ENCODE data around the gene LASP1NB.
"Not testable (repeated sequence)": the region's sequence is repeated elsewhere in the genome, so short reads cannot be mapped to it uniquely, and the experiment has no call there.

The LASP1NB gene

DNA sequence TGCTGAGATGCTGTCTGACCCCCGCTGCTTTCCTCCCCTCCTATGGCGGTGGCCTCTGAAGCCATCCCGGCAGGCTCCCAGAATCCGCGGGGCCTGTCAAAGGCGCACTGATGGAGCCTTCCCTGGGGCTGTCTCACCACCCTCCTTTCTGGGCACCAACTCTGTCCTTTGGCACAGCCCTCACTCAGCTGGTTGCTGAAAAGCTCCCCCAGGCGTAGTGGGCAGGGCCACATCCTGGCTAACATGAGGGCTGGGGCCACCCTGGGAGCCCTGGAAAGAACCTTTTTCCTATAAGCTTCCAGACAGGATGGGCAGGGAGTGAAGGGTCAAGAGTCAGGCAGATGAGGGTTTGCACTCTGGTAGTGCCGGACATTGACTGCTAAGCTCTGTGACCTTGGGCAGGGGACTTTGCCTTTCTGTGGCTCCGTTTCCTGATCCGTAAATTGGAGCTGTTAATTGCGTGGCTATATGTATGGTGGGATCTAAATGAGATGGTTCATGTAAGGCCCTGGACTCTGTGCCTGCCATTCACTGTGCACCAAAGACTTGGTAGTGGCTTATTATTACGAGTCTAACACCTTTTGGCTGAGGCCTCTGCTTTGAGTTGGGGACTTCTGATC is 27.6 kb upstream of the LASP1NB start:
- DNase-seq, result no peak

DNA sequence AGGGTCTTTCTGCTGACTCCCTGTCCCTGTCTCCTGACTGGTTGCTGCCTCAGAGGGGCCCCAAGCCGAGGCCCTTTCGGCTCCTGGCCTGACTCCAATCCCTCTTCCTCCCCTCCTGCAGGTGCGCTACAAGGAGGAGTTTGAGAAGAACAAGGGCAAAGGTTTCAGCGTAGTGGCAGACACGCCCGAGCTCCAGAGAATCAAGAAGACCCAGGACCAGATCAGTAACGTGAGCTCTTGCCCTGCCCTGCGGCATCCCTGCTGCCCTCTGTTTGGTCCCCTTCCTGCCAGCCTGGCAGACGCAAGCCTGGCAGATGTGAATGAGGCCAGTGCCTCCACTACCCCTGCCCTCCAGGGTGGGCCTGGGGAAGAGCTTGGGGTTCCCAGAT is 27.1 kb upstream of the LASP1NB start:
- DNase-seq, result no peak

DNA sequence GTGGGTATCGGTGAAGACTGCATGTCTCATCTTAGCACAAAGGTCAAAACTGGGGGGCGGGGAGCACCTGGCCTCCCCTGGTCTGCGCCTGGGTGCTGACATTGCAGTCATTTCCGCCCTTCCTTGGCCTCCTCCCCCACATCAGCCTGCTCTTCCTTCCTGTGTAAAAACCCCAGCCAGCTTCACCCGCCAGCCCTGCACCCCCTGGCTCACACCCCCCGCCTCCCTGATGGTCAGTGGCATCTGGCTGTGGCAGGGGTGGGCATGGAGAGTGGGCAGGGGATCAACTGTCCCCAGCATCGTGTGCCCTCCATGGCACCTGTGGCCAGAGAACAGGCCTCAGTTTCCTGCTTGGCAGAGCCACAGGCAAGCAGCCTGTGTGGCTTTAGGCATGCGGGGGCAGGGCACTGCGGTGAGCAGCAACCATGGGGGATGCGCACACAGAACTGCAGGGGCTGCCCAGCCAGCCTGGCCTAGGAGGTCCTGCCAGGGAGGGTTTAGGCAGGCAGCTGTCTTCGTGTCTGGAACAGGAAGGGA is 26.5 kb upstream of the LASP1NB start:
- no peak for DNase-seq

DNA sequence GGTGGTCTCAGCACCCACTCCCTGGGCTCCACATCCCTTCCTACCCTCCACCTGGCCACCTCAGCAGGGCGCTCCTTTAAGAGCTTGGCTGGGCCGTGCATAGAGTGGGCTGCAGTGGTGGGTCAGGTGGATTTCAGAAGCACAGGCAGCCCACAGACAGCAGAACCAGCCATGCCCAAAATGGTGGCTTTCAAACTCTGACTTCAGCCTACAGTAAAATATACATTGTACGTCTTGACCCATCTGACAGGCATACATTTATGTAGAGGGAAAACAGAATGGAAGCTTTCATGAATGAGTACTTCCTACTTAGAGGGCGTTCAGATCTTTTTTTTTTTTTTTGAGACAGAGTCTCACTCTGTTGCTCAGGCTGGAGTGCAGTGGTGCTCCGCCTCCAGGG is 26.0 kb upstream of the LASP1NB start:
- DNase-seq, result no peak

DNA sequence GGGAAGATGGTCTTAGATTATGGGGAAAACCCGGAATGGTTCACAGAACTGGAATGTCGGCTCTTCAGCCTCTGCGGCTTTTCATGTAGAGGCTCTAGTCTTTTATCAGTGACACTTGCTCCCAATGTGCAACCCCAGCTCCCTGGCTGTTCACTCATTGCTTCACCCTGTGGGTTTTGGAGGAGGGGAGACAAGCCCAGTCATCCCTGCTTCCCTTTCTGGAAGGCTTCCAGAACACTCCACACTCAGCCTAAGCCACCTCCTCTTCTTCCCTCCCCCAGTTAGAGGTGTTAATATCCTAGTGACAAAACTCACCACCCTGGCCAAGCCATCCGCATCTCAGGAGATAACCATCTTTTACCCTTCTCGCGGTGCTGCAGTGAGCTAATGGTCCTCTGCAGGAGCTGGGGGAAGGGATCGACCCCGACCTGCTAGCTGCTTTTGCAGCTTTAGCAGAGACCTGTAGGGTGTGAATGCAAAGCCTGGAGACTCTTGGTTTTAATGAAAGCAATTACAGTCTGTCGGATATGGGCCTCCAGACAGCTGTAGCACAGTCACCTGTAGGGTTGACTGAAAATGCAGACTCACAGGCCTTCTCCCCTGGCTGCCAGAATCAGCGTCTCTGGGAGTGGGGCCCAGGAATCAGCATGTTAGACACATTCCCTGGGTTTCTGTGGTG is 24.3 kb upstream of the LASP1NB start:
- no peak for DNase-seq

DNA sequence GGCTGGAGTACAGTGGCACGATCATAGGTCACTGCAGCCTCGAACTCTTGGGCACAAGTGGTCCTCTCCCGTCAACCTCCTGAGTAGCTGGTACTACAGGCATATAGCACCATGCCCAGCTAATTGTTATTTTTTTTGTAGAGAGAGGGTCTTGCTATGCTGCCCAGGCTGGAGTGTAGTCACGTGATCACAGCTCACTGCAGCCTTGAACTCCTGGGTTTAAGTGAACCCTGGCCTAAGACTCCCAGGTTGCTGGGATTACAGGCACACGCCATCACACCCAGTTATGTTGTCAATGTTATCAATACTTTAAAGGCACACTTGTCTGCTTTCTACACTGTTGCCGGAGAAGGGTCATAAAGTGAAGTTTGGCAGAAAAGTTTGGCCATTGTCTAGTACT is 22.0 kb upstream of the LASP1NB start:
- DNase-seq, result no peak

DNA sequence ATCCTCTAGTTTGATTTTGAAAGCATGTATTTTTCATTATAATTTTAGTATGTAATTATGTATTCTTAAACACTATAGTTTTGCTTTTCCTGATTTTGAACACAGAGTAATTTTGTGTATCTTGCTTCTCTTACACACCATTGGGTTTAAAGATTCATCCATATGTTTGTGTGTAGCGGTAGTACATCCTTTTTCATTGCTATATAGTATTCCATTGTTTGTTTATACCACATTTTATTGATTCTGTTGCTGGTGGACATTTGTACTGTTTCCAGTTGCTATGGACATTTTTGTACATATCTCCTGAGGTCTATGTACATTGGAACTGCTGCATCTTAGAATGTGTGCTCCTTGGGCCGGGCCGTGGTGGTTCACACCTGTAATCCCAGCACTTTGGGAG is 20.5 kb upstream of the LASP1NB start:
- no peak for DNase-seq

DNA sequence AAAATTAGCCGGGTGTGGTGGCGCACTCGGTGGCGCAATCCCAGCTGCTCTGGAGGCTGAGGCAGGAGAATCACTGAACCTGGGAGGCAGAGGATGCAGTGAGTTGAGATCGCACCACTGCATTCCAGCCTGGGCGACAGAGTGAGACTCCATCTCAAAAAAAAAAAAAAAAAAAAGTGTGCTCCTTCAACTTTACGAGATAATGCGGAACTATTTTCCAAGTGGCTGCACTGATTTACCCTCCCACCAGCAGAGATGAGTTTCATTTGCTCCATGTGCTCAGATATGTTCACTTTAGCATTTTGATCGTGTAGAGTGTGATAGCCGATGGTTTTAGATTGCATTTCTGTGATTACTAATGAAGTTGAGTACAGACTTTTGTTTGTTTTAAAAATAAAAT is 20.0 kb upstream of the LASP1NB start:
- DNase-seq, result no peak

DNA sequence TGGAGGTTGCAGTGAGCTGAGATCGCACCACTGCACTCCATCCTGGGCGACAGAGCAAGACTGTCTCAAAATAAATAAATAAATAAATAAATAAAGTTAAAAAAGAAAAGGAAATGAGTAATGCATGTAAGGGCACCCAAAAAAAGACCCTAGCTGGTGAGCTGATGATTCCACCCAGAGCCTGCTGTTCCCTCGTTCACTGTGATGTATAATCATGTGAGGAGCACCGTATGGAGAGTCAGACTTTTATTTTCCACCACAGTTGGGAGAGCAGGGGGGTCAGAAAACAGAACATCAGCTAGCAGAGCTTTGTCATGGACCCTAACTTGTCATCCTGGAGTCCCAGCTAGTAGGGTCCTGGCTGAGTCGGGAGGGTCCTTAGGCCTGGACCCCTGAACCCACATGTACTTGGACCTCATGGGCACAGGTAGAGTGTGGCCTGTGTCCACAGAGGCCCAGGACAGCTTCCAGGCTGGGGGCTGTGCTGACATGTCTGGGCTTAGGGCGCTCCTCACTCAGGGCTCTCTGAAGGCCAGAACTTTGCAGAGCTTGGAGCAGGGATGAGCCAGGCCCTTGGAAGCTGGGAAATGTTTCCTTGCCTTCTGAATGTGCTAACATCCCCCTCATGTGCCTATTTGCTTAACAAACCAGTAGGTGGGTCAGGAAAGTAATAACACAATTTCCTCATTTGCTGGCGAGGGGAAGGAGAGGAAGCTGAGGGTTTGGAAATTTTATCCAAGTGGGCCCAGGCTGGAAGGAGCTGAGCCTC is 18.8 kb upstream of the LASP1NB start:
- DNase-seq, result no peak

DNA sequence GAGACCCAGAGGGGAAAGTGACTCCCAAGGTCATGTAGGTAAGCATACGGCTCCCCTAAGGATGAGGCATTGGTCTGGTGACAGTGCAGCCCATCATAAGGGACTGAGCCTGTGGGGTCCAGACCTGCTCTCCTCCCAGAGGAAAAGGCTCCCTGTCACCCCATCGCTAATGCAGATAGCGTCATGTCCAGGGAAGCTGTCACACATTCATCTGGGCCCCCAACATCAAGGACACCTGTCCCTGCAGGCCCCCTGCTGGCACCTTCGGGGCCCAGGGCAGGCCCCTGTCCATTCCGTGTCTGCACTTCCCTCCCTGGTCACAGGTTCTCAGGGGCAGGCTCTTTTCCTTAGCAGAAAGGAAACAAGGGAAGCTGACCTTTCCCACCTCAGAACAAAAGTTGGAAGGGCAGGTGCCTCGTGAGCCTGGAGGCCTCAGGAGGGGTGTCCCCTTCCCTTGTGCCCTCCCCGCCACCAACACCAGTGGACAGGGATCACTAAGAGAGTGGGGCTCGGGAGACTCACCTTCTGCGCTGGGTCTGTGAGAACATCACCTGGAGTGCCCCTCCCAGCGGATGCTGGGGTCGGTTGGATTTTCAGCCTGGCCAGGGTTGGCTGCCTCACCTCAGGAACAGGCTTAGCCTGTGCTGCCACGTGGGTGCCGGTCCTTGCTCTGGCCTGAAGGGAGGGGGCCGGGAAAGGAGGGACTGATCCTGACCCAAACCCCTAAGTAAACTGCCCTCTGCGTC is 17.3 kb upstream of the LASP1NB start:
- no peak for DNase-seq

DNA sequence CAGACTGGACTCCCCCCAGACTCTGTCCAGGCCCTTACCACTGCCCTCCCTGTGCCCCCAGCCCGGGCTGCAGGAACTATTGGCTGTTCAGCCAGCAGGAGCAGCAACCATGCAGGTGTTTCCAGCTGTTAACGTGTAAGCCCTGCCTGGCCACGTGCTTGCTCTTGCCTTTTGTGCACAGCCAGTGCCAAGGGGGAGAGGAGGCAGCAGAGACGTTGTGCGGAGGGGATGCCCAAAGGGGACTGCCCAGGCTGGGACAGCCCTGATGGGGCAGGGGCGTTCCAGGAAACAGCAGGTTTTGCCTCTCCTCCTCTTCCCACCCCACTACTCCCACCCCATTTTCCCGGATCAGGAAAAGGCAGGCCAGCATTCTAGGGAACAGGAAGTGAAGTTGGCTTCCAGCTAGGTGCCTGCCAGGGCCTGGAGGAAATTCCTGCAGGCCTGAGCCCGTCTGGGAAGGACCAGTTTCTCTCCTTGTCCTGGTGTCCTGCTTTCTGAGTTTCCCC is 16.7 kb upstream of the LASP1NB start:
- DNase-seq, result no peak

DNA sequence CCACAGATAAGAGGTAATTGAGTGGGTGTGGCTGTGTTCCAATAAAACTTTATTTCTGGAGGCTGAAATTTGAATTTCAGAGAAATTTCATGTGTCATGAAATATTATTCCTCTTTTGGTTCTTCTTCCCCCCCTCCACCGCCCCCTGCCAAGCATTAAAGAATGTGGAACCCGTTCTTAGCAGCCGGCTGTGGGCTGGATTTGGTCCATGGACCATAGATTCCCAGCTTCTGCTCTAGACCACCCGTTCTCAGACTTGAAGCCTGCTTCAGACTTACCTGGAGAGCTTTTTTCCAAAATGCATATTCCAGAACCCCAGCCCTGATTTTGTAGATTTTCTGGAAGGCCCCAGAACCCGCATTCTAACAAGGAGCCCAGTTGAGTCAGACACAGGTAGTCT is 15.1 kb upstream of the LASP1NB start:
- DNase-seq, result no peak

DNA sequence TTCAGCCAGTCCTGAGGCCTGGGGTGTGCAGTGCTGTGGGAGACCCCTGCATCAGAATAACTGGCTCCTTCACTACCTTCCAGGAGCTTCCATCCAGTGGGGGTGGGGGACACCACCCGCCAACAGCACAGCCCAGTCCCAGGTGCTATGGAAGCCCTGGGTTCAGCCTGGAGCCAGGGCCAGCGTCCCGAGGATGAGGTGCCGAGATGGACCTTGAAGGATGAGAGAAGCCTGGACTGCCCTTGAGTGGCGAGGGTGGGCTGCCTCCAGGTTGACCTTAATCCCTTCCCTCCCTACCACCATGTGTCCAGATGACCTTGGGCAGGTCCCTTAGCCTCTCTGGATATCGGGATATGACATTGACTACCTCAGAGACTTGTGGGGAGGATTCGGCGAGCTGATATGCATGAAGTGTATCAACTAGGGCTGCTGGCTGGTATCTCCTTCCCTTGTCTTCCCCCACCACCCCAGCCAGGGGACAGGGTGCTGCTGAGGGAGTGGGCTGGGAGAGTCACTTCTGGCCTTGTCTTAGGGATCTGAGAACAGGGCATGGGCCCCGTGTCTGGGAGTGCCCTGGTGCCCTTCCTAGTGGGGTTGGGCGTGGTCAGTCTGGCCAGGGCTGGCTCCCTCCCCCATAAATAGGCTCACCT is 14.2 kb upstream of the LASP1NB start:
- no peak for DNase-seq

DNA sequence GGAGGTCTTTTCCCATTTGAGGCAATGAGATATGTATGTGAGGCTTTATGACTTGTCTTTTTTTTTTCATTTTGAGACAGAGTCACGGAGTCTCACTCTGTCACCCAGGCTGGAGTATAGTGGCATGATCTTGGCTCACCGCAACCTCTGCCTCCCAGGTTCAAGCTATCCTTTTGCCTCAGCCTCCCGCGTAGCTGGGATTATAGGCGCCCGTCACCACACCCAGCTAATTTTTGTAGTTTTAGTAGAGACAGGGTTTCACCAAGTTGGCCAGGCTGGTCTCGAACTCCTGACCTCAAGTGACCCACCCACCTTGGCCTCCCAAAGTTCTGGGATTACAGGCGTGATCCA is 13.7 kb upstream of the LASP1NB start:
- DNase-seq, result not testable (repeated sequence)

DNA sequence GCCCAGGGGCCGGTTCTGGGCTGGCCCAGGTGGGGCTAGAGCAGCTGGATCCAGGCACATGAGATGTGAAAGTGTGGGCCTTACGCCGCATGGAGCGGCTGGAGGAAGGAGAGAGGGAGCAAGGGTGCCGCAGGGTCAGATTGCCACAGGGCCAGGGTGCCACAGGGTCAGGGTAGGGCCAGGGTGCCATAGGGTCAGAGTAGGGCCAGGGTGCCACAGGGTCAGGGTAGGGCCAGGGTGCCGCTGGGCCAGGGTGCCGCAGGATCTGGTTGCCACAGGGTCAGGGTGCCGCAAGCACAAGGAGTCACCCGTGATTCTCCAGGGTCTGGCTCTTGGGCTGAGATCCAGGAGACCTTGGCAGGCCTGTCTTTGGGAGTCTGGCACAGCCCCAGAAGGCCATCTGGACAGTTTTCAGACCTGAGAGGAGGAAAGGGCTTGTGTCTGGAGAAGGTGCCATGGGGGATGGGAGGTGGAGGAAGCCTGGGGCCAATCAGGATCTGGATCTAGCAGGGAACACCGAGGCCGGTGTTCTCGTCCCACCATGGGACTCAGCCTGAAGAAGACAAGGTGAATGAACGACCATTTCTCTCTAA is 13.1 kb upstream of the LASP1NB start:
- DNase-seq, result no peak

DNA sequence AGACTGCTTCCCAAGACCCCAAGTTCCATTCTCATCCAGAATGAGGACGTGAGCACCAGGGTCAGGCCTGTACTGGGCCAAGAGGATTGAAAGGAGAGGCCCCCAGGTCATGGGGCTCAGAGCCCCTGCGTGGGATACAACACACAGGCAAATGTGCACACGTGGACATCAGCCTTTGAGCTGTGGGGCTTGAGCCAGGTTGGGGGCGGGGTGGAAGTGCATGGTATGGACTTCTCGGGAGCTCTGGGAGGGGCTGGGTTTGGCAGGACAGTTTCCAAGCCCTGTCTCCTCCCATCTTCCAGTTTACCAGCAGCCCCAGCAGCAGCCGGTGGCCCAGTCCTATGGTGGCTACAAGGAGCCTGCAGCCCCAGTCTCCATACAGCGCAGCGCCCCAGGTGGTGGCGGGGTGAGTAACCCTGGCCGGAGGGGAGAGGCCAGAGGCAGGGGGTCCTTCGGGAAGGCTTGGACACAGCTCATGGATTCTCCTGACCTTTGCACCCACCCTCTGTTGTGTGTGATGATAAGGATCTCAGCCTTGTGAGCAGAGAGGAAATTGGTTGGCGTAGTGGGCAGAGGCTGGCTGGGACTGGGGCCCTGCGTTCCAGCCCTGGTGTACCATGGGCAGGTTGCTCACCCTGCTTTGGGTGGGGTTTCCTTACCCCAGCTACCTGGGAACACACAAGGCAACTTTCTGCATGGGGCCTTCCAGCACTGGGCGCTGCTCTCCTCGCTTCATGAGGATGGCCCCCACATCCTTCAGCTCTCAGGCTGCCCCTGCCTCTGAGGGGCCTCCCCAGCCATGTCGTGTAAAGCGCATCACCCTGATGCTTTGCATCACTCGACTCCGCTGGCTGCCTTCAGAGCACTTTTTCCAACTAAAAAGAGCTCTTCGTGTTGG is 10.4 kb upstream of the LASP1NB start:
- no peak for DNase-seq

DNA sequence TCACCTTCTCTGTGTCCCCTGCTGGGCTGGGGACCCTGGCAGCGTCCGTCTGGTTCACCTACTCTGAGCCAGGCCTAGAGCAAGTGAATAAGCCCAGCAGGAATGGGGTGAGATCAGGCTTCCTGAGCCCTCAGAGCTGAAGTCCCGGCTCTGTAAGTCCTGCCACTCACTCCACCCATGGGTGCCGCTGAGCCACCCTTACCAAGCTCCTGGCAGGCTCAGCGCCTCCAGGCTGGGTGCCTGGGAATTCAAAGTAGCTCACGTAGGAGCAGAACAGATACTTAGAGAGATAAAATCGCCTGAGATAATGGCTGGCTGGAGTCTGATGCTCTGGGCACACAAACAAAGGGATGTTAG is 9.8 kb upstream of the LASP1NB start:
- DNase-seq, result no peak

DNA sequence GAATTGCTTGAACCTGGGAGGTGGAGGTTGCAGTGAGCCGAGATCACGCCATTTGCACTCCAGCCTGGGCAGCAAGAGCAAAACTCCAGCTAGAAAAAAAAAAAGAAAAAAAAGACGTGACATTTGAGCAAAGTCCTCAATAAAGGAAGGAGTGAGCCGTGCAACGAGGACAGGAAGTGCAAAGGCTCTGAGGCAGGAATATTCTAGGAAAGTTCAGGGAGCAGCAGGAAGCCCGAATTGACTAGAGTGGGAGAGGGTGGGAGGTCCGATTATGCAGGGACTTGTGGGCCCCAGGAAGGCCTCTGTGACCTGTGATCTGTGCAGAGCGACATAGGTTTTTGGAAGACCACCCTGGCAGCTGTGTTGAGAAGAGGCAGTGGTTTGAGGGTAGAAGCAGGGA is 8.6 kb upstream of the LASP1NB start:
- DNase-seq, result no peak

DNA sequence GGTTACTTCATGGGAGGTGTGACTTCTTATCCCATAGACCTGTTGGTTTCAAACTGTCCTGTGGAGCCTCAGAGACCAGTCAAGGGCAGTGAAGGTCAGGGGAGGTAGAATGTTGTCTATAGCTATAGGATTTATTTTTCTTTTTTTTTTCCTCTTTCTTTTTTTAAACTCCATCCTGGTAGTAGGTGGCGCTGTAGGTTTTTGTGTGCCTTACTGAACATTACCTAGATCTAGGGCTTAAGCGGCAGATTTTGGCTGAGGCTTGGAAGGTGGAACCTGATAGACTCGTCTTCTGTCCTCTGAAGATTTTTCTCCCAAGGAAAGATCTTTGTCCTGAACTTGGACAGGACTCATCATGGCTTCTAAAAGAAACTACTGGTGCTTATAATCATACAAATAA is 8.2 kb upstream of the LASP1NB start:
- DNase-seq, result no peak

DNA sequence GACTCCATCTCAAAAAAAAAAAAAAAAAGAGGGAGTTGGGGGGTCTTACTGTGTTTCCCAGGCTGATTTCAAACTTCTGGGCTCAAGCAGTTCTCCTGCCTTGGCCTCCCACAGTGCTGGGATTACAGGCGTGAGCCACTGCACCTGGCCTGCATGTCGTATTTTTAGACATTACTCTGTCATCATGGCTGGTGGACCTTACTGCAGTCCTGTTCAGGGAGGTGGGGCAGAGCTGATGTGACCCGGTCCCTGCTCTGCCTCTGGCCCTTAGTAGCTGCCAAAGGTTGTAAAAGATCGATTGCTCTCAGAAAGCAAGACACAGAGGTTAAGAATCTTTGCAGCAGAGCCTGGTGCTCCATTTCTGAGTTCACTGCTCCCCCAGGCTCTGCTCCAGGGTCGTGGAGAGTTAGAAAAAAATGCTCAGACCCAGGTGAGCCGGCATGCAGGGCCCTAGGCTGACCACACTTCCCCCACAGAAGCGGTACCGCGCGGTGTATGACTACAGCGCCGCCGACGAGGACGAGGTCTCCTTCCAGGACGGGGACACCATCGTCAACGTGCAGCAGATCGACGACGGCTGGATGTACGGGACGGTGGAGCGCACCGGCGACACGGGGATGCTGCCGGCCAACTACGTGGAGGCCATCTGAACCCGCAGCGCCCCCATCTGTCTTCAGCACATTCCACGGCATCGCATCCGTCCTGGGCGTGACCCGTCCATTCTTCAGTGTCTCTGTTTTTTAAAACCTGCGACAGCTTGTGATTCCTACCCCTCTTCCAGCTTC is 7.1 kb upstream of the LASP1NB start:
- DNase-seq, result no peak

DNA sequence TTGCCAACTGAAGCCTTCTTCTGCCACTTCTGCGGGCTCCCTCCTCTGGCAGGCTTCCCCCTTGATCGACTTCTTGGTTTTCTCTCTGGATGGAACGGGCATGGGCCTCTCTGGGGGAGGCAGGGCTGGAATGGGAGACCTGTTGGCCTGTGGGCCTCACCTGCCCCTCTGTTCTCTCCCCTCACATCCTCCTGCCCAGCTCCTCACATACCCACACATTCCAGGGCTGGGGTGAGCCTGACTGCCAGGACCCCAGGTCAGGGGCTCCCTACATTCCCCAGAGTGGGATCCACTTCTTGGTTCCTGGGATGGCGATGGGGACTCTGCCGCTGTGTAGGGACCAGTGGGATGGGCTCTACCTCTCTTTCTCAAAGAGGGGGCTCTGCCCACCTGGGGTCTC is 6.5 kb upstream of the LASP1NB start:
- no peak for DNase-seq
